NCI-H2196 (cell line): Measurements from ENCODE around the gene ADH6.
"Not testable (repeated sequence)": the region's sequence is repeated elsewhere in the genome, so short reads cannot be mapped to it uniquely, and the experiment has no call there.

Source experiments
- DNase-seq: peaks from one replicate; lab custom pipeline; 2025; ENCODE audit not compliant: unreplicated experiment; lab: John Stamatoyannopoulos, UW

The ADH6 gene

DNA sequence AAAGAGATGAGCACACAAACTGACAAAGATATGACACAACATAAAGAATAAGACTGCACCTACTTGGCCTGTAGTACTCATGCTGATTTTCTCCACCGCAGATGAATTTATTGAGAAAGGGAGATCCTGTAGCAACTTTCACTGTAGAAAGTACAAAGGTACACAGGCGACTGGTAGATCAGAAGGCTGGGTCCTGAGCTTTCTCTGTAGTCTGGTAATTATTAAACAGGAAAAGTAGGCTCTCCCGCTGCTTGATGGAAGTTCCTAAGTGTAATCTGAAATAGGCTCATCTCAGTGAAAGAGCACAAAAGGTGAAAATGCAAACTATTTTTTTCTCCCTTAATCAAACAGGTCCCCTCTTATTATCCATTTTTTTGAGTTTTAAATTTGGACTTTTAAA is at the start of gene ADH6:
ADH6 (minus strand) TSS at position 175 of the 400 bp plus-strand sequence; CDS start at position 81, 94 bp downstream.
- DNase-seq = no peak

DNA sequence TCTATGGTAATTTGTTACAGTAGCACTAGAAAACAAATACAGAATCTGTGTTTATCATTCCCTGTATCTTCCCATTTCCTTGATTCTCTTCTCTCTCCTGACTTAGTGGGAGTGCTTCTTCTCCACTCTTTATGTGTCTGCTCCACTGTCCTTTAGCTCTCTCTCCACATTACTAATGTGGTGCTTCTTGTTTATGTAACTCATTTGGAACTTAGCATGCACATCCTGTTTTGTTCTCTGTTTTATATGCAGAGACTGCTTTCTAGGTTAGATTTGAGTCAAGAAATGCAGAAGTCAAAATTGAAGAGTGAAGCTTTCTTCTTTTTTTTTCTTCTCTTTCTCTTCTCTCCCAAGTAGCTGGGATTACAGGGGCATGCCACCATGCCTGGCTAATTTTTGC is 45.9 kb upstream of the ADH6 start:
- no peak for DNase-seq

DNA sequence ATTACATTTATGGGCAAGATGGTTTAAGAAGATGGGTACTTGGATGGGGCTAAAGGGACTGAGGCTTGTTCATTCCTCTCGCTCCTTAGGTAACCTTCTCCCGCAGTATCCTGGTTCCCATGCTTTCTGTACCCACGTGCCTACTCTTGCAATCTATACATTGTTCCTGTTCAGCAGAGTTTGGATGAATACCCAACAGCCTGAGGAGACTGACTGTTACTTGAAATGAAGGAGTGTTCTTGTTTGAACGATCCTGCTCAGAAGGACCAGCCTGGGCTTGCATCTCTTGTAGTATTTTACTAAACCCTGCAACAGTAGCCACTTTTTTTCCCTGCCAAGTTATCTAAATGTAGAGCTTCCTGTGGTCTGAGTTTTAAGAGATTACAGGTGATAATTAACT is 33.7 kb upstream of the ADH6 start:
- no peak for DNase-seq

DNA sequence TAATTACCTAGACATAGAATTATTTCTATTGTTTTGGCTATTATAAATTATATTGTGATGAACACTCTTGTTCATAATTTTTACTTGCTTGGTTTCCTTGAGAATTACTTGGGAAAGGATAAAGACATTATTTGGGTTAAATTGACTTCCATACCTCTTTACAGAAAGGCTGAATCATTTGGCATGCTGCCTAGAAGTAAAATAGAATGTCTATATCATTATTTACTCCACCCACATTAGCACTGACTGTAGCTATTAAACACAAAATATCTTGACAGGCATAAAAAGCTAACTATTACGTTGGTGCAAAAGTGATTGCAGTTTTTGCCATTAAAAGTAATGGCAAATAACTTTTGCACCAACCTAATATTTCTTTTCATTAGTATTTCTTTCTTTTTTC is 29.7 kb upstream of the ADH6 start:
- DNase-seq = no peak

DNA sequence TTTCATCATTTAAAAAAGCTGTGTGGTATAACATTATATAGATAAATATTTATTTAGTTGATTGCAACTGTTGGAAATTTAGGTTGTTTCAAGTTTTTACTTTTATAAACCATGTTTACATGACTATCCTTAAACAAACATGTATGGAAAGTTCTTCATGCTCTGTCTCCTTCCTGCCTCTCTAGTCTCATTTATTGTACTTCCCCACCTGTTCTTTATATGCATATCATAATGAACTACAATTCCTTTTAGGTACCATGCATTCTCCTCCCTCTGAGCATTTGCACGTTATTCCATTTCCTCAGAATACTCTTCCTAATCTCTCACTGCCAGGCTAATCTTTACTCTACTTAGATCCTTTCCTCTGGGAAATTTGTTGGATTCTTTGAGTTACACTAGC is 16.9 kb upstream of the ADH6 start:
- no peak for DNase-seq

DNA sequence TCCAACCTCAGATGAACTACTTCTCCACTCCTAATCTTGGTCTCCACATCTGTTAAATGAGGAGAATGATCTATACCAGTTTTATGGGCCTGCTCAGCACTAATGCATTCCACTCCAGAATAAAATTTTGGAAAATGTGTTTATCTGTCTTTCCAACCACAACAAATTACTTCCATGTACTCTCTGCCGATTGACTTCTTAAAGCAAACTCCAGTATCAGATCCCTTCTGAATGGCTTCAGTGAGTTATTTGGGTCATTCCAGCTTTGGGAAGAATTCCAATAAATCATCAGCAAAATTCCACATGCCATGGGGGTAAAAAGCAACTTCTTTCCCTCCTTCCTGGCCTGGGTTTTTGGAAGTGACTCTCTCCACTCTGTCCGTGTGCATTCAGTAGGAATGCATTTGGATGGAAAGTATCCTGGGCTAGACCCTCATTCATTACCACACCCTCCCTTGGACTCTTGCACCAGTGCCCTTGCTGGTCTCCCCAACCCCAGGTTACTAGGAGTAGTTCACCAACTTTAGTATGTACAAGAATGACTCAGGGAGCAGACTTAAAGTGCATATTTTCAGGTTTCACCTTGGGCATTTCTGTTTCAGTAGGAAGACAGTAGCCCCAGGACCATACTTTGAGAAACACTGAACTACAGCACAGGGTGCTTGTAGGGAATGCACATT is 15.4 kb upstream of the ADH6 start:
- DNase-seq = no peak

DNA sequence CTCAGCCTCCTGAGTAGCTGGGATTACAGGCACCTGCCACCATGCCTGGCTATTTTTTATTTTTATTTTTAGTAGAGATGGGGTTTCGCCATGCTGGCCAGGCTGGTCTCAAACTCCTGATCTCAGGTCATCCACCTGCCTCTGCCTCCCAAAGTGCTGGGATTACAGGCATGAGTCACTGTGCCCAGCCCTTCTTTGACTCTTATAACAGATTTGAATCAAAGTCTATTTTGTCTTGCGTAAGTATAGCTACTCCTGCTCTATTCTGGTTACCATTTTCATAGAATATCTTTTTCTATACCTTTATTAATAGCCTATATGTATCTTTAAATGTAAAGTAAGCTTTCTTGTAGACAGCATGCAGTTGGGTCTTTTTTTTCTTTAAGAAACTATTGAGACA is 14.4 kb upstream of the ADH6 start:
- not testable (repeated sequence) for DNase-seq

DNA sequence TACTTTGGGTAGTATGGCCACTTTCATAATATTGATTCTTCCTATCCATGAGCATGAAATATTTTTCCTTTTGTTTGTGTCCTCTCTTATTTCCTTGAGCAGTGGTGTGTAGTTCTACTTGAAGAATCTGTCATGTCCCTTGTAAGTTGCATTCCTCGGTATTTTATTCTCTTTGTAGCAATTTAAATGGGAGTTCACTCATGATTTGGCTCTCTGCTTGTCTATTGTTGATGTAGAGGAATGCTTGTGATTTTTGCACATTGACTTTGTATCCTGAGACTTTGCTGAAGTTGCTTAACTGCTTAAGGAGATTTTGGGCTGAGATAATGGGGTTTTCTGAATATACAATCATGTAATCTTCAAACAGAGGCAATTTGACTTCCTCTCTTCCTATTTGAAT is 9.7 kb upstream of the ADH6 start:
- DNase-seq = not testable (repeated sequence)

DNA sequence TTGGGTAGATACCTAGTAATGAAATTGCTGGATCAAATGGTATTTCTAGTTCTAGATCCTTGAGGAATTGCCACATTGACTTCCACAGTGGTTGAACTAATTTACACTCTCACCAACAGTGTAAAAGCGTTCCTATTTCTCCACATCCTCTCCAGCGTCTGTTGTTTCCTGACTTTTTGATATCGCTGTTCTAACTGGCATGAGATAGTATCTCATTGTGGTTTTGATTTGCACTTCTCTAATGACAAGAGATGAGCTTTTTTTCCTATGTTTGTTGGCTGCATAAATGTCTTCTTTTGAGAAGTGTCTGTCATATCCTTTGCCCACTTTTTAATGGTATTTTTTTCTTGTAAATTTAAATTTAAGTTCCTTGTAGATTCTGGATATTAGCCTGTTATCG is 8.6 kb upstream of the ADH6 start:
- DNase-seq = not testable (repeated sequence)

DNA sequence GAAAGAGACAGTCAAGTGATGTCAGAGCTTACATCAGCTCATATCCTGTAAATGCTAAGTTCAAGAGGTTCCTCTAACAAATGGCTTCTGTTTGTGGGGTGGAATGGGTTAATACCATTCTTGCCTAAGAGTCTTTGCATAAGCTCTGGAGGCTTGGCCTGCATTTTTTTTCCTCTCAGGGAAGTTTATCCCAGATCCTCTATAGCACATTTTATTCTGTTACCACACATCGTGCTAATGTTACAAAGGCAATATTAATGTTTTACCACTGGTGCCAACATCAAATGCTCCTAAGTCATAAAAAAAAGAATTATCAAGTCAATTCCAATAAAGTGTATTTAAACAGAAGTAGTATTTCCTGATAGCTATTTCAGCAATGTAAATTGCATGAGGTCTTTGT is 2.9 kb upstream of the ADH6 start:
- no peak for DNase-seq

DNA sequence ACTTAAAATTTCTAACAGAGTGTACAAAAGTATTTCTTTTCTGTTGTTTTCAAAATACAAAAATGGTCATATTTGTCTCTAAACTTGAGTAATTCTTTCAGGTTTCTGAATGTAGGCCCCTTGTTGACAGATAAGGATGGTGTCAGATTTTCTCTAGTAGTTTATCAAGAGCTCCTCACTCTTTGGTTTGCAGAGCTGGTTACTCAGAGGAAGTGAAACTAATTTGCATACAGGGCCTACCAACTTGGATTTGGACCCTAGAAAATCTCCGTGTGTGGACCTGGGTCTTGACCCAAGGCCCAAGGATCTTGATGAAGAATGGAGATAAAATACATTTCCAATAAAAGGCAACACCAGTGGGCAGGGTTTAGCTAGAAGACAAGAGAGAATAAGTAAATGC is 433 bp upstream of the ADH6 start:
- DNase-seq = no peak

DNA sequence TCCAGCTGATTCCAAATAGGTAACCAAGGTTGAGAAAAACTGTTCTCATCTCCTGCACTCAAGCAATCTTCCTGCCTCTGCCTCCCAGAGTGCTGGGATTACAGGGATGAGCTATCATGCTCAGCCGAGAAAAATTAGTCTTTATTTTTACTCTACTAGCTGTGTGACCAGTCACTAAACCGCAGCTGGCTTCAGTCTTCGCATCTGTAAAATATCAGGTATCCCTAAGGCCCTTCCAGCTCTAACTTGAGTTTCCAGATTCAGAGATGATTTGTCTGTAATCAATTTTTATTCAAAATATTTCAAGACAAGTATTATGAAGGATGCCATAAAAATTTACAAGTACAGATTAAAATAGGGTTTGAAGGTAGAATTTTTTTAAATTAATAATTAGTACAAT is 3.5 kb downstream of the ADH6 start:
- no peak for DNase-seq

DNA sequence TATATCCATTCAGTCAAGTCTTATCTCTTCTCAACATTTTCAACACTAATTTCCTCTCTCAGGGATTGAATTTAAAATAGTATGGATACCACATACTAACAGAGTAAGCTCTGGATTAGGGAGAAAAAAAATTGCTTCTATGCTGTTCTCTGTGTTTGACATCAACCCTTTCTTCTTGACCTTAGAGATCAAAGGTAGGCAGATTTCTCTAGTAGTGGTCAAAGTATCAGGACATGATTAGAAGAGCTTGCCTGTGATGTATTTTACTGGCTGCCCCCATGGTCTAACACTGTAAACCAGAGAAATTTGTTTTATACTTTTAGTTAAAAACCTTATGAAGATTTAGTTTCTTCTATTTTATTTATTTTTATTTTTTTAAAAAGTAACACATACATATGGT is 8.3 kb downstream of the ADH6 start:
- no peak for DNase-seq

DNA sequence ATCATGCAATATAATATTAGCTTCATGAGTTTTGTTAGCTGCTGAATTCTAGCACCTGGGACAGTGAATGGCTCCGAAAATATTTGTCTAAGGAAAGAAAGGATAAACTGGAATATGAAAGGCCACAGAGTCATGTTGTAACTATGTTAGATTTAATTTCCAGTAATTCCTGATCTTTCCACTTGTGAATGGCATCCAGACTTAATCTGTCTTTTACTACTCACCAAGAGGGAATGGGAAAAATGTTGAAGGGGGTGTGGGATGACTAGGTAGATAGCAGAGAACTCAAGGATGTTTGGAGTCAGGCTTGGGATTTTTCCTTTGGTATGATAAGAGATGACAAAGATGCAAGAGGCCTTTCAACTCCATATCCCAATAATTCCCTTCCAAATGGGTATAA is 9.4 kb downstream of the ADH6 start:
- no peak for DNase-seq

DNA sequence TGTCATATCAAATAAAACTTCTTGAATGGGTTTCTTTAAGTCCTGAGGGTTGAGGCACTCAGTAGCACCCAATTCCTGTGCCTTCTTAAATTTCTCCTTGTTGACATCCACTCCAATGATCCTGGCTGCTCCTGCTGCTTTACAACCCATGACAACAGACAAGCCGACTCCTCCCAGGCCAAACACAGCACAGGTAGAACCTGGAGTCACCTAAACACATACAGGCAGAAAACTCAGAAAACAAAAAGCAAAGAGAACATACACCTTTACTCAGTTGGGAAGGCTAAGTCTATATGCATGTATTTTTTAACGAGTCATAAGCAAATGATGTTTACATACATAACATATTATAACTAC is 10.3 kb downstream of the ADH6 start:
- DNase-seq = no peak

DNA sequence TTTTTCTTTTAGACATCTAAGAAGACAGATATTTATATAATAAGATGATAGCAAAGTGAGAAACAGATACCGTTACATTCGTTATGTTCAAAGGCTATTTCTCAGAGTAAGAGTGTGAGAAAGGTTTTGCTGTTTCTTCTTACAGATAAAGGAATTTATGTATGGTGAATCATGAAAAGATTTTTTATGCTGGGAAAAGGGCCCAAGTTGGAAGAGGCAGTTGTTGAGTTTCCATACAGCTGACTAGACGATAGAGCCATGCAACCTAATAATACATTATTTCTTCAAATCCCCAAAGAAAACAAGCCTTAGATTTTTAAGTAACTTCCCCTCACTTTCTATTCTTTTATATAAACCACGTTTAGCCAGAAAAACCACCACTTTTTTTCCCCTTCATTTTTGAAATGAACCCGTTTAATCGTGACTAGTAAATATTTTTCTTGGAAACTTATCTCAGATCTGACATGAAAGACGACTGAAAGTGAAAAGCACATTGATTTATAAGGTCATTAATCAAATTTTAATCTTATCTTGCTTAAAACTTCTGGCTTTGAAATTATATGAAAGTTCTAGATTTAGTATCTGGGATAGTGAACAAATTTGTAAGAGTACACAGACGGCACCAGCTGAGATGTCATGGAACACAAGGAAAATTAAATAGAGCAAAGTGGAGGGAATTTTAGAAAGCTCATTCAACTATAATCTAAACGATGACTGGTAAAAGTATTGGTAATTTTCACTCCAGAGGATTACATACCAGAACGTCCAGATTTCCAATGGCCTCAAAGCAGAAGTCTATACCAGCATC is 10.9 kb downstream of the ADH6 start:
- DNase-seq = no peak

DNA sequence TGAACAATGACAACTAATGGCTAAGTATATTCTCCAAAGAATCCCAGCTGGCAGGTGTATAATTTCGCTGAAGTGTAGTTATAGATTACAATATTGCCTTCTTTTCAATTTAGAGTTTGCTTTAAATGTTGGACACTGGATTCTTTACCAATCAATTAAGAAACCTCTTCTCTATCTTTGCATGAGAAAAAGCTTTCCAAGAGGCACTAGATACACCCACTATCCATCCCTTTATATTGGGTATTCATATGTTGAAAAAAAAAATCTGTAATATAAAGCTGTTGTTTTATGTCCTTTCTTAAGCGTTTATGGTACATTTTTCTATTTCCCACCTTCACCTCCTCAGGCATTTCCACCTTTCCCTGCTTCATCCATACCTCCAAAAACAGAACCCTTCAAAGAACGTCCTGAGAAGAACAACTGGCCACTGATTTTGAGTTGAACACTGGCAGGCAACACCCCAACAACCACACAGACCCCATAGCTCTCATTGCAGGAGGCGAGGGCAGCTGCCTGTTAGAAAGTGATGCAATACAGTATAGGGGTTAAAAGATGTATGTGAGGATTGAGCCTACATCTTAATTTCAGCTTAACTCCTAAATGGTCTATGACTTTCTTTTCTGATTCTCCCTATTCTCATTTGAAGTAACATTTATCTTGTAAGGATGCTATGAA is 11.8 kb downstream of the ADH6 start:
- DNase-seq = no peak

DNA sequence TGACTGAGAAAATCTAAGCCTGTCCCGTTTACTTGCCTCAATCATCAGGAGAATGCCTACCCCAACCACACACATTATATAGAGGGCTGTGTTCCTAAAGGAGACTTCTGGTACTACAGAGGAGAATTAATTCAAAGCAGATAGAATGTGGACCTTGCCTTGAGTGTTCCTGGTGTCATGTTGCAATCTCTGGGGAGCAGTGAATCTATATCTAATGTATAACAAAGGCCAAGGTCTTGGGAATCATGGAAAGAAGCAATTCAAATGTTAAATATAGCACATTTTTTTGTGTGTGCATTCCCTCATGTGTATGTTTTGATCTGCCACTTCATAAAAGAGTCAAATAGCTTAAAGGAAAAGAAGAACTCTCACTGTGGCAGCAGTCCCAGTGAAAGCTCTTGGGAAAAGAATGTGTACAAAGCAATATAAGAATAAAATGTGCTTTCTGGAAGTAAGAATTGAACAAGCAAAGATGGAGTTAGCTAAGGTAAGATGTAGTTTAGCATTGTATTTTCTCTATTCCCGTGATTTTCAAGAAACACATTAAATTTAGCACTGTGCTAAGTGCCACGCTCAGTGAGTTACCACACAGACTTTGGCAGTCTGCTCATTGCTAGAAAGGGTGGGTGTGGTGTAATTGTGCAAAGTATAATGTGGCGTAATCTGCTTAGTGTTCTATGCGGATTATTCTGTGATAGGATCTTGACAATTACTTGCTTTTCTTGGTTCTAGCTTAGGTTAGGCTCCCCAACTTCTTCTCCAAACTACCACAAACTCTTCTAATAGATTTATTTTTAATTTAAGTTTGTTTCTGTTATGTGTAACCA is 13.7 kb downstream of the ADH6 start:
- DNase-seq = no peak

DNA sequence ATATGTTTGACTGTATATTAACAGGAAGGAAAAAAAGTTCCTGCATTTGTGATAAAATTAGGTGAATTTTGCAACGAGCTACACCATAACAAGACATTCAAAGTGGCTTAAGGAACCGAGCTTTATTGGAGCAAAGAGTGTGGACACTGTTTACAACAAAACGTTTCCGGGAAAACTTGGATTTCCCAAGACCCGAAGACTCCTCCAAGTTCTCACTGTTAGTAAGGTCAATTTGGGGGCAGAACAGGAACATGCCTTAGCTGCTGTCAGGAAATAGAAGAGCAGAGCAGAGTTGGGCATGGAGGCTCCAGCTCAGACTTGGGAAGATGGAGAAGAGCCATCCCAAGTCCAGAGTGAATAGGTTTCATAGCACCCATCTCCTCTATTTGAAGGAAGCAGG is 16.5 kb downstream of the ADH6 start:
- no peak for DNase-seq

DNA sequence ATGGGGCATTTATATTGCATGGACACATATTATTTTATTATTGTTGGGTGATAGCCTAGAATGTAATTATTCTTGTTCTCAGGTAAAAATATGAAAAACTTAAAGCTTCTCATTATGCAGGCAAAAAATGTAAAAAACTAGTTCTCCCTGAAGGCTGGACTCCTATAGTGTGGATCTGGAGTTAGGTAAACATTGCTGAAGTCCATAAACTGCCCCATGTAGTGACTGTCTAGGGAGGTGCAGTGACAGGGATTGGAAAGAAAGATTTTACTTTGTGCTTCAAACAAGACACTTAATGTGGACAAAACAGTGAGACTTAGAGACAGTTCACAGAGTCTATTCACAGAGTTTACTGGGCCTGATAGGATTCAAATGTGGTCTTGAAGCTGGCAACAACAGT is 17.0 kb downstream of the ADH6 start:
- no peak for DNase-seq

DNA sequence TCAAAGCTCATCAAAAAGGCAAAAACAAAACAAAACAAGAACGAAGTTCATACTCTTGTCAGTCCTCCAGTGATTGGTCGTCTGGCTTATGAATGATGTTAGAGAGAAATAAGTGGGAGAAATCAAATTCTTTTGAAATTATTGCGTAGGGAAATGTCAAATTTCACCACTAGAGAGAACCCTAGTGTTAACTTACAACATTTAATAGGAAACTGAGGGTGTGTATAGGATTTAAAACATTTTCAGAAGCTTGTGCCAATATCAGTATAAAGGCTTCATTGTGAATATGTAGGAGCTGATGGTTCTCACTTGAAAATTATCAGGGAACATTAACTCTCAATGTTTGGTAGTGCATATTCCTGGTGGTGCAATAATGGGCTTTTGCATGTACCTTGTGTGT is 17.4 kb downstream of the ADH6 start:
- DNase-seq = no peak
